Neural crest cell (in vitro differentiated cells): ENCODE measurements around the gene ATP6V0A1. TPM values are rescaled to one million over a fixed set of nuclear protein-coding genes. Genes with fewer than 3 reads are reported as not detected.
A peak's percentile ranks its signal among the peaks of the same experiment; 100 is the strongest.

Source experiments
- DNase-seq: peaks from one replicate; pipeline ENCODE4 v3.0.0; 2021; ENCODE audit warnings: low read depth, mixed read lengths, low spot score
- H3K27ac Mint-ChIP-seq: one replicate; pipeline ENCODE4 v1.8.0; 2021; ENCODE audit warnings: mild to moderate bottlenecking, mixed read lengths; ENCODE audit not compliant: unreplicated experiment
- H3K27me3 Mint-ChIP-seq: 2 replicates; pipeline ENCODE4 v1.8.0; 2021; ENCODE audit warnings: low read depth, mild to moderate bottlenecking, mixed read lengths
- H3K36me3 Mint-ChIP-seq: 2 replicates; pipeline ENCODE4 v1.8.0; 2021; ENCODE audit warnings: low read depth, mild to moderate bottlenecking, mixed read lengths
- H3K4me1 Mint-ChIP-seq: 2 replicates; pipeline ENCODE4 v1.8.0; 2021; ENCODE audit warnings: mixed read lengths
- H3K4me3 Mint-ChIP-seq: one replicate; pipeline ENCODE4 v1.8.0; 2021; ENCODE audit warnings: mild to moderate bottlenecking, mixed read lengths
- H3K9me3 Mint-ChIP-seq: 2 replicates; pipeline ENCODE4 v1.8.0; 2021; ENCODE audit warnings: mixed read lengths
- long read RNA-seq: library from polyadenylated mRNA; unstranded; transcript quantifications from one replicate; pipeline ENCODE4 v2.0.0, GENCODE V29; 2020
- total RNA-seq: library from RNA; stranded (reverse); gene quantifications from 2 replicates; pipeline ENCODE4 v1.2.1, GENCODE V29; 2021
- TF ChIP-seq, protein P1 (sequence below): fragments of 200-600 bp; sonication (generic); conservative IDR thresholded peaks from 2 replicates; pipeline ENCODE4 v1.5.0; 2021; ENCODE audit warnings: antibody characterized with exemption, mild to moderate bottlenecking

ATP6V0A1 gene
- total RNA-seq: 59.4 and 64.7 TPM in 2 replicates
- long read RNA-seq, full-length matches to known transcripts: 6 of 12 reads
- long read RNA-seq, partial matches to known transcripts: 1 of 12 reads
- long read RNA-seq, other reads (novel, unspliced or antisense): 5 of 12 reads

DNA sequence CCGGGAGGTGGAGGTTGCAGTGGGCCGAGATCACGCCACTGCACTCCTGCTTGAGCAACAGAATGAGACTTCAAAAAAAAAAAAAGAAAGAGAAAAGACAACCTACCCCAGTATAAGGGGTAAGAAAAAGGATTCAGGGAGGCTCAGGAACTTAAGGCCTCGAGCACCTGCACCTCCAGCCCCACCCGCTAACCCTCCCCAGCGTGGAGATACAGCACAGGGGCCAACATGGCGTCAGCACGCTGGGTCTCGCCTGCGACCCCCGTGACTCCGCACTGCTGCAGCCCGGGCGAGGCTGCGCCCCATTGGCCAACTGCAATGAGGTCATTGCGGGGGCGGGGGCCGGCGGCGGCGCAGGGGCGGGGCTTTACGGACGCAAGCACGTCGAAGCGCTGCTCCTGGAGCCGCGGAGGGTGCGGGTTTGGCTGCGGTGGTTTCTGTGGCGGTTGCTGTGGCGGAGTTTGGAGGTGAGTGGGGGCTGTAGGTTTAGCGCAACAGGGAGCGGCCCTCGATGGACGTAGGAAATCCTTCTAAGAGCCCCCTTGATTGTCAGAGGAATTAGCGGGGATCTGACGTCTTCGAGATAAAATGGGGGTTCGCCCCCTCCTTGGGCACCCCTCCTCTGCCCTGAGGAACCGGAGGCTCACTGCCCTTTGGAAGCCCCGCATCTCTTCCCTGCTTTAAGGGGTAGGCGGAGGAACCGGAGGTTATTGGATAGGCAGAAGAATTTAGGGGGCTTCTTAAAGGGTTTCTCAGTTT is at the start of gene ATP6V0A1:
Gene ATP6V0A1 (plus strand): TSS at position 382 of the 759 bp plus-strand sequence. CDS start 2,017 bp downstream, outside the sequence.
- TF ChIP-seq, protein P1, sequence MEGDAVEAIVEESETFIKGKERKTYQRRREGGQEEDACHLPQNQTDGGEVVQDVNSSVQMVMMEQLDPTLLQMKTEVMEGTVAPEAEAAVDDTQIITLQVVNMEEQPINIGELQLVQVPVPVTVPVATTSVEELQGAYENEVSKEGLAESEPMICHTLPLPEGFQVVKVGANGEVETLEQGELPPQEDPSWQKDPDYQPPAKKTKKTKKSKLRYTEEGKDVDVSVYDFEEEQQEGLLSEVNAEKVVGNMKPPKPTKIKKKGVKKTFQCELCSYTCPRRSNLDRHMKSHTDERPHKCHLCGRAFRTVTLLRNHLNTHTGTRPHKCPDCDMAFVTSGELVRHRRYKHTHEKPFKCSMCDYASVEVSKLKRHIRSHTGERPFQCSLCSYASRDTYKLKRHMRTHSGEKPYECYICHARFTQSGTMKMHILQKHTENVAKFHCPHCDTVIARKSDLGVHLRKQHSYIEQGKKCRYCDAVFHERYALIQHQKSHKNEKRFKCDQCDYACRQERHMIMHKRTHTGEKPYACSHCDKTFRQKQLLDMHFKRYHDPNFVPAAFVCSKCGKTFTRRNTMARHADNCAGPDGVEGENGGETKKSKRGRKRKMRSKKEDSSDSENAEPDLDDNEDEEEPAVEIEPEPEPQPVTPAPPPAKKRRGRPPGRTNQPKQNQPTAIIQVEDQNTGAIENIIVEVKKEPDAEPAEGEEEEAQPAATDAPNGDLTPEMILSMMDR: no peak
- peak within 1 kb of the TSS; percentile 92 for H3K27ac Mint-ChIP-seq
- peak within 1 kb of the TSS; percentile 97 for H3K4me3 Mint-ChIP-seq
- no peaks in the 10 kb centered on the region for H3K27me3 Mint-ChIP-seq
- H3K9me3 Mint-ChIP-seq: no peaks in the 10 kb centered on the region
- no peaks in the 10 kb centered on the region for H3K36me3 Mint-ChIP-seq
- H3K4me1 Mint-ChIP-seq: peaks cover 35% of the 10 kb centered on the region
- peak; percentile 89 for DNase-seq

DNA sequence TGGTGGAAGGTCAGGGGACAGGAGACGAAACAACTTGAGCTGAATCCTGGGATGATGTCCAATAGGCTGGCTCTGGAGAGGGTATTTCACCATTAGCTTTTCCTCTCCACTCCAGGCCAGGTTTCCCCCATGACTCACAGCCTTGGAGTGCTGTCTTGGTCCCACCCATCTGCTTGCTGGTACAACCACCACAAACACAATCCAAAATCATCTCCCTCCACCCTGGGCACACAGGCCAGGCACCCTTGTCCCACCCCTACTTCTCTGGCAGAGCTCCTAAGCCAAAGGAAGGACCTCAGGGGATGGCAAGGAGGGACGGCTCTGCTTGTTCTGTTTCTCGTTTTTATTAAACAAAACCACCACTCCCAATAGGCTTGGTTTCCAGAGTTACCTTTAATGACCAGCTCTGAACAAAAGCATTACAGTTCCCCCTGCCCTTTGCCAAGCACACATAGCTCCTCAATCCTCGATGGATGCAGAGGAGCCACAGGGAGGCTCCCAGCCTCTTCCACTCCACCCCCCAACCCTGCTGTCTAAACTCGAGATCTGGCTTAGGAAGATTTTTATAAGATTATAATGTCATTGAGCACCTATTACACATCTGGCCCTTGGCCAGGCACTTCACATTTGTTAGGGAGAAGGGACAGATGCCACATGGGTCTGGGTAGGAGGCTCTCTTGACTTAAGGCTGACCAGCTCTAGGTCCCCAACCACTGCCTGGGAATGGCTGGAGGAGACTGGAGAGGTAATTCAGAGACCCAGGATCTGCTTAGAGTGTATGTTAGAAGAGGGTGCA is 49.0 kb upstream of the ATP6V0A1 start:
- Mint-ChIP-seq H3K4me1 (peaks cover 19% of the 10 kb centered on the region), H3K36me3 (no peaks in the 10 kb centered on the region), H3K27ac (no peak overlapping the region), H3K27me3 (no peaks in the 10 kb centered on the region), H3K9me3 (no peaks in the 10 kb centered on the region), H3K4me3 (no peak overlapping the region)
- DNase-seq: no peak
- TF ChIP-seq, protein P1: no peak

DNA sequence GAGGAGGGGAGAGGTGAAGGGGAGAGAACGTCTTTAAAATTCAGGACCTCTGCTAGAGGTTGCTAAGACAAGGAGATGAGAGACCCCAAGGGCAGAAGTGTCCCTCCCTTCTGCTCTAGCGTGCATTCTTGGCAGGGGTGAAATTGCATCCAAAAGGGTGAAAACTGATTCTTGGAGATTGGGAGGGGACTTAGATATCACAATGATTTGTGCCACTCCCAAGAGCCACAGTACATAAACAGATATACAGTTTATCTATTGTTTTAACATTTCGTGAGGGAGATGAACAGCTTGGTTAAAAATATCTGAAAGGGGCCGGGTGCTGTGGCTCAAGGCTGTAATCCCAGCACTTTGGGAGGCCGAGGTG is 48.4 kb upstream of the ATP6V0A1 start:
- H3K27ac Mint-ChIP-seq: no peak overlapping the region
- no peaks in the 10 kb centered on the region for H3K36me3 Mint-ChIP-seq
- TF ChIP-seq, protein P1: no peak
- H3K27me3 Mint-ChIP-seq: no peaks in the 10 kb centered on the region
- no peak for DNase-seq
- peaks cover 19% of the 10 kb centered on the region for H3K4me1 Mint-ChIP-seq
- H3K4me3 Mint-ChIP-seq: no peak overlapping the region
- H3K9me3 Mint-ChIP-seq: no peaks in the 10 kb centered on the region

DNA sequence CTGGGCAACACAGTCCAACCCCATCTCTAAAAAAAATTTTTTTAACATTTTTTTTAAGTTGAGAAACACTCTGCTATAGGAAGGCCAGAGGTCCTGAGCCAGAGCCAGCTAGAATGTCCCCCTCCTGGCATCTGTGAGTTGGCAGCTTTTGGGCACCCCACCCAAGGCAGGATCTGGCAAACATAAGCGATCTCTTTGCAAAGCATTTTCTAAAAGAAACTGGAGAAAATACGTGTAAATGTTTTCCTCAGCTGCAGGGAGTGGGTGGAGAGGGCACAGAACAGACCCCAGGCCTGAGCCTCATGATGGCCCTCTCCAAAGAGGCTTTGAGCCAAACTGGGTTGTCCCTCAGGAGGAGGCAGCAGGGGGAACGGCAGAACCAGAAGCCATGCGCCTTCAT is 47.3 kb upstream of the ATP6V0A1 start:
- Mint-ChIP-seq H3K36me3 (no peaks in the 10 kb centered on the region), H3K4me1 (peaks cover 16% of the 10 kb centered on the region), H3K27me3 (peaks cover 3% of the 10 kb centered on the region), H3K9me3 (no peaks in the 10 kb centered on the region), H3K4me3 (no peak overlapping the region), H3K27ac (no peak overlapping the region)
- TF ChIP-seq, protein P1: no peak
- no peak for DNase-seq

DNA sequence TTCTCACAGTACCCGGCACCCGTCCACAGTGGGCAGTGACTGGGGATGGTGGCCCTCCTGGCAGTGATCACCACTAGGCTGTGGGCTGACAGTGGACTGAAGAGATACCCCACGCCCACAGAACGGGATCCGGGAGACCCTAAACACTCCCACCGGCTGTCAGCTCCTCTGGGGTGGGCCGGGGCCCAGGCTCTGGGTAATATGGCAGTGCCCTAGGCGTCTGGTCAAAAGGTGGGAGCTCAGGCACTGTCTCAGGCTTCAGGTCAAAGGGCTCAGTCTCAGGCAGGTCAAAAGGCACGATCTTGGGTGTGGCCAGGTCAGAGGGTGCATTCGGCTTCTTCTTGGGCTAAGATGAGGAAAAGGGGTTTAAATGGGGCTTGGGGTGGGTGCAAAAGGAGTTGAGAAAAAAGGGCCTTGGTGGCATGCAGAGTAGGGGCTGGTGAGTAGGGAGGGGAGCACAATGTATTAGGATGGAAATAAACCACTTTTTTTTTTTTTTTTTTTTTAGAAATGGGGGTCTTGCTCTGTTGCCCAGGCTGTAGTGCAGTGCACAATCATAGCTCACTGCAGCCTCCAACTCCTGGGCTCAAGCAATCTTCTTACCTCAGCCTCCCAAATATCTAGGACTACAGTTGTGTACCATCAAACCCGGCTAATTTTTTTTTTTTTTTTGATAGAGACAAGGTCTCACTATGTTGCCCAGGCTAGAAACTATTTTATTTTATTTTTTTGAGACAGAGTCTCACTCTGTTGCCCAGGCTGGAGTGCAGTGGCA is 46.6 kb upstream of the ATP6V0A1 start:
- DNase-seq: no peak
- TF ChIP-seq, protein P1: no peak
- Mint-ChIP-seq H3K27me3 (peaks cover 3% of the 10 kb centered on the region), H3K4me1 (peaks cover 16% of the 10 kb centered on the region), H3K4me3 (no peak overlapping the region), H3K36me3 (no peaks in the 10 kb centered on the region), H3K27ac (no peak overlapping the region), H3K9me3 (no peaks in the 10 kb centered on the region)
